HCT116 (cell line): Measurements from ENCODE around the gene EEFSEC. TPM values are rescaled to one million over a fixed set of nuclear protein-coding genes. Genes with fewer than 3 reads are reported as not detected.

Experiments
- ATAC-seq: fragments of 200-7000 bp; cut with Tn5 transposase; 2 replicates; pipeline ENCODE4 v1.9.1; 2020; ENCODE audit warnings: mild to moderate bottlenecking, moderate library complexity
- BruUV-seq: library from RNA; stranded (reverse); fragments of 400-500 nt; replicated peaks from 2 replicates; lab custom pipeline; 2021; lab: Mats Ljungman, UMichigan
- CTCF ChIA-PET: fragments of 300-600 bp; sonication (Branson Sonifier 250); formaldehyde crosslinking; loops from one replicate; lab custom pipeline; 2021; ENCODE audit warnings: antibody characterized with exemption; lab: Charles Lee
- POLR2A ChIA-PET: fragments of 300-600, 350-600 bp; sonication (Branson Sonifier 250); formaldehyde crosslinking; loops from one replicate; lab custom pipeline; 2021; ENCODE audit warnings: antibody characterized with exemption; lab: Charles Lee
- RAD21 ChIA-PET, 2 experiments: fragments of 300-600 bp; sonication (Branson Sonifier 250); formaldehyde crosslinking; loops; one replicate each; lab custom pipeline; 2023; ENCODE audit warnings: low total read pairs in 2 of 2; ENCODE audit not compliant: uncharacterized antibody in 2 of 2, unreplicated experiment in 2 of 2, low non-redundant PET in 1 of 2; lab: Charles Lee
- DNase-seq: peaks from one replicate; pipeline ENCODE4 v3.0.0-alpha.2; 2010; ENCODE audit warnings: low read depth, low spot score
- H2AFZ ChIP-seq: fragments of 200-600 bp; shearing (Covaris generic), sonication (generic); 2 replicates; pipeline ENCODE4 v1.6.1; 2017; ENCODE audit warnings: low read depth, mixed run types, mixed read lengths, antibody characterized with exemption, low read length; ENCODE audit not compliant: poor library complexity, severe bottlenecking
- H3K27ac ChIP-seq: 2 replicates; pipeline ENCODE4 v1.5.1; 2012; ENCODE audit warnings: low read depth, low read length
- H3K27me3 ChIP-seq: fragments of 200-600 bp; sonication (generic); 2 replicates; pipeline ENCODE4 v1.6.1; 2016; ENCODE audit warnings: mixed run types, low read length, mixed read lengths; ENCODE audit not compliant: insufficient read depth
- H3K36me3 ChIP-seq, 2 experiments: fragments of 200-500 bp in 1 of 2; fragments of 200-600 bp in 1 of 2; sonication (Bioruptor generic) in 1 of 2; sonication (generic) in 1 of 2; 2 replicates each; pipeline versions ENCODE4 v1.5.1 to v1.6.1; 2014 to 2016; ENCODE audit warnings: low read length in 2 of 2, inconsistent platforms in 1 of 2, mixed read lengths in 1 of 2, mixed run types in 1 of 2; ENCODE audit not compliant: insufficient read depth in 2 of 2, control insufficient read depth in 1 of 2
- H3K4me1 ChIP-seq, 2 experiments: fragments of 200-600 bp in 1 of 2; sonication (generic) in 1 of 2; 2 replicates each; pipeline versions ENCODE4 v1.5.1 to v1.6.1; 2012 to 2017; ENCODE audit warnings: low read length in 2 of 2, inconsistent platforms in 1 of 2, mild to moderate bottlenecking in 1 of 2, mixed read lengths in 1 of 2, mixed run types in 1 of 2, moderate library complexity in 1 of 2; ENCODE audit not compliant: insufficient read depth in 2 of 2, control insufficient read depth in 1 of 2
- H3K4me2 ChIP-seq: fragments of 200-600 bp; sonication (generic); 2 replicates; pipeline ENCODE4 v1.6.1; 2017; ENCODE audit warnings: mixed run types, low read length, mixed read lengths
- H3K4me3 ChIP-seq, 2 experiments: fragments of 200-600 bp in 1 of 2; sonication (generic) in 1 of 2; replicated peaks in 1 of 2; 2 replicates each; pipeline ENCODE4 v1.5.1; 2011 to 2016; ENCODE audit warnings: low read length in 2 of 2, control low read depth in 1 of 2, low read depth in 1 of 2, mild to moderate bottlenecking in 1 of 2, mixed read lengths in 1 of 2, mixed run types in 1 of 2
- H3K79me2 ChIP-seq: fragments of 200-600 bp; sonication (generic); 2 replicates; pipeline ENCODE4 v1.6.1; 2017; ENCODE audit warnings: mild to moderate bottlenecking, mixed run types, low read length, moderate library complexity, mixed read lengths; ENCODE audit not compliant: insufficient read depth
- H3K9ac ChIP-seq: fragments of 200-600 bp; sonication (generic); 2 replicates; pipeline ENCODE4 v1.6.1; 2016; ENCODE audit warnings: low read length, mixed read lengths
- H3K9me2 ChIP-seq: fragments of 200-600 bp; sonication (generic), shearing (Covaris generic); 2 replicates; pipeline ENCODE4 v1.6.1; 2017; ENCODE audit warnings: mixed run types, mild to moderate bottlenecking, moderate library complexity; ENCODE audit not compliant: insufficient read depth
- H3K9me3 ChIP-seq, 2 experiments: fragments of 200-500 bp in 1 of 2; fragments of 200-600 bp in 1 of 2; sonication (Bioruptor generic) in 1 of 2; sonication (generic) in 1 of 2; 2 replicates each; pipeline ENCODE4 v1.6.1; 2014 to 2017; ENCODE audit warnings: low read length in 2 of 2, mixed read lengths in 2 of 2, inconsistent platforms in 1 of 2, low read depth in 1 of 2, mild to moderate bottlenecking in 1 of 2, mixed run types in 1 of 2, moderate library complexity in 1 of 2; ENCODE audit not compliant: control insufficient read depth in 1 of 2, insufficient read depth in 1 of 2
- H4K20me1 ChIP-seq: fragments of 200-600 bp; sonication (generic), shearing (Covaris generic); 2 replicates; pipeline ENCODE4 v1.6.1; 2017; ENCODE audit warnings: mixed run types, mild to moderate bottlenecking, moderate library complexity; ENCODE audit not compliant: insufficient read depth
- ATF3 ChIP-seq: IDR thresholded peaks from 2 replicates; pipeline ENCODE4 v1.6.1; 2012
- CBX3 ChIP-seq: IDR thresholded peaks from 2 replicates; pipeline ENCODE4 v1.6.1; 2012; ENCODE audit warnings: low read depth
- EGR1 ChIP-seq: IDR thresholded peaks from 2 replicates; pipeline ENCODE4 v1.6.1; 2012; ENCODE audit warnings: low read depth
- ELF1 ChIP-seq: IDR thresholded peaks from 2 replicates; pipeline ENCODE4 v1.6.1; 2012; ENCODE audit warnings: low read depth, borderline replicate concordance
- EZH2 ChIP-seq: fragments of 200-600 bp; sonication (generic); IDR thresholded peaks from 2 replicates; pipeline ENCODE4 v1.6.1; 2017; ENCODE audit warnings: antibody characterized with exemption, mixed run types
- EZH2phosphoT487 ChIP-seq: fragments of 200-600 bp; IDR thresholded peaks from 2 replicates; pipeline ENCODE4 v1.6.1; 2018; ENCODE audit warnings: antibody characterized with exemption, borderline replicate concordance
- FOSL1 ChIP-seq: IDR thresholded peaks from 2 replicates; pipeline ENCODE4 v1.6.1; 2012; ENCODE audit warnings: low read depth
- JUND ChIP-seq: IDR thresholded peaks from 2 replicates; pipeline ENCODE4 v1.6.1; 2012
- POLR2A ChIP-seq: IDR thresholded peaks from 2 replicates; pipeline ENCODE4 v1.7.0; 2011; ENCODE audit warnings: borderline replicate concordance; ENCODE audit not compliant: insufficient read depth, insufficient read length; ENCODE audit errors: extremely low read depth
- POLR2AphosphoS5 ChIP-seq: IDR thresholded peaks from 2 replicates; pipeline ENCODE4 v1.6.1; 2011; ENCODE audit warnings: mild to moderate bottlenecking, low read depth, low read length, moderate library complexity
- RAD21 ChIP-seq: IDR thresholded peaks from 2 replicates; pipeline ENCODE4 v1.6.1; 2012; ENCODE audit warnings: low read depth, mild to moderate bottlenecking
- SIN3A ChIP-seq: IDR thresholded peaks from 2 replicates; pipeline ENCODE4 v1.6.1; 2012; ENCODE audit warnings: low read depth
- SRF ChIP-seq: IDR thresholded peaks from 2 replicates; pipeline ENCODE4 v1.6.1; 2012; ENCODE audit warnings: low read depth
- TCF7L2 ChIP-seq: IDR thresholded peaks from 2 replicates; pipeline ENCODE4 v1.7.0; 2011; ENCODE audit warnings: borderline replicate concordance, inconsistent platforms; ENCODE audit not compliant: insufficient read depth, insufficient read length; ENCODE audit errors: extremely low read depth
- YY1 ChIP-seq: IDR thresholded peaks from 2 replicates; pipeline ENCODE4 v1.6.1; 2011; ENCODE audit warnings: low read length, low read depth, moderate library complexity, mild to moderate bottlenecking; ENCODE audit not compliant: insufficient replicate concordance; ENCODE audit errors: extremely low read depth
- ZFX ChIP-seq: fragments of 450-650 bp; IDR thresholded peaks from 2 replicates; pipeline ENCODE4 v1.6.1; 2017
- ZNF274 ChIP-seq: fragments of 200-500 bp; sonication (Bioruptor generic); IDR thresholded peaks from 2 replicates; pipeline ENCODE4 v1.6.1; 2014; ENCODE audit warnings: mild to moderate bottlenecking, low read depth, low read length, inconsistent platforms
- intact Hi-C: fragments of 100-400 bp; cut with micrococcal nuclease; formaldehyde crosslinking; loops from 2 replicates; pipeline ENCODE4 v1.10.0; 2022
- total RNA-seq: library from RNA; stranded (reverse); gene quantifications from one replicate; pipeline ENCODE4 v1.2.1, GENCODE V29; 2021; ENCODE audit not compliant: unreplicated experiment
- TF ChIP-seq, protein P1 (sequence below): IDR thresholded peaks from 2 replicates; pipeline ENCODE4 v1.6.1; 2011; ENCODE audit warnings: mild to moderate bottlenecking, low read length, moderate library complexity; ENCODE audit not compliant: insufficient replicate concordance; ENCODE audit errors: extremely low read depth
- TF ChIP-seq, protein P2 (sequence below): IDR thresholded peaks from 2 replicates; pipeline ENCODE4 v1.6.1; 2012; ENCODE audit warnings: low read depth
- TF ChIP-seq, protein P3 (sequence below), 3 experiments: fragments of 200-600 bp in 1 of 3; sonication (generic) in 1 of 3; IDR thresholded peaks in 2 of 3; conservative IDR thresholded peaks in 1 of 3; 2 replicates each; pipeline ENCODE4 v1.5.1; 2012 to 2017; ENCODE audit warnings: low read depth in 2 of 3, low read length in 2 of 3, antibody characterized with exemption in 1 of 3, borderline replicate concordance in 1 of 3, control low read depth in 1 of 3, mild to moderate bottlenecking in 1 of 3, mixed read lengths in 1 of 3, mixed run types in 1 of 3, moderate library complexity in 1 of 3; ENCODE audit not compliant: insufficient read depth in 1 of 3

Gene EEFSEC
- total RNA-seq, 1 experiment from 2014 or later: 16.1 TPM

GRCh38 chr3:128194843-128195242 is 41.6 kb downstream of the EEFSEC start:
- DNase-seq (no peak), ATAC-seq (no peak)
- Histone ChIP-seq H3K9ac (no peak overlapping the region), H3K4me2 (no peak overlapping the region), H3K27me3 (no peaks in the 10 kb centered on the region), H3K9me3 (no peaks in the 10 kb centered on the region), H4K20me1 (no peaks in the 10 kb centered on the region), H3K79me2 (peaks cover 4% of the 10 kb centered on the region; the same call in 1 of the 2 replicates), H2AFZ (no peak overlapping the region), H3K4me1 (no peaks in the 10 kb centered on the region), H3K36me3 (no peaks in the 10 kb centered on the region), H3K4me3 (no peak overlapping the region), H3K9me2 (no peaks in the 10 kb centered on the region), H3K27ac (no peak overlapping the region)
- CTCF ChIA-PET: no interaction called here
- intact Hi-C loops: no loop called here
- no TSS peak for BruUV-seq
- no peak for TF ChIP-seq YY1
- TF ChIP-seq, protein P1, sequence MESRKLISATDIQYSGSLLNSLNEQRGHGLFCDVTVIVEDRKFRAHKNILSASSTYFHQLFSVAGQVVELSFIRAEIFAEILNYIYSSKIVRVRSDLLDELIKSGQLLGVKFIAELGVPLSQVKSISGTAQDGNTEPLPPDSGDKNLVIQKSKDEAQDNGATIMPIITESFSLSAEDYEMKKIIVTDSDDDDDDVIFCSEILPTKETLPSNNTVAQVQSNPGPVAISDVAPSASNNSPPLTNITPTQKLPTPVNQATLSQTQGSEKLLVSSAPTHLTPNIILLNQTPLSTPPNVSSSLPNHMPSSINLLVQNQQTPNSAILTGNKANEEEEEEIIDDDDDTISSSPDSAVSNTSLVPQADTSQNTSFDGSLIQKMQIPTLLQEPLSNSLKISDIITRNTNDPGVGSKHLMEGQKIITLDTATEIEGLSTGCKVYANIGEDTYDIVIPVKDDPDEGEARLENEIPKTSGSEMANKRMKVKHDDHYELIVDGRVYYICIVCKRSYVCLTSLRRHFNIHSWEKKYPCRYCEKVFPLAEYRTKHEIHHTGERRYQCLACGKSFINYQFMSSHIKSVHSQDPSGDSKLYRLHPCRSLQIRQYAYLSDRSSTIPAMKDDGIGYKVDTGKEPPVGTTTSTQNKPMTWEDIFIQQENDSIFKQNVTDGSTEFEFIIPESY: no peak
- TF ChIP-seq, protein P2, sequence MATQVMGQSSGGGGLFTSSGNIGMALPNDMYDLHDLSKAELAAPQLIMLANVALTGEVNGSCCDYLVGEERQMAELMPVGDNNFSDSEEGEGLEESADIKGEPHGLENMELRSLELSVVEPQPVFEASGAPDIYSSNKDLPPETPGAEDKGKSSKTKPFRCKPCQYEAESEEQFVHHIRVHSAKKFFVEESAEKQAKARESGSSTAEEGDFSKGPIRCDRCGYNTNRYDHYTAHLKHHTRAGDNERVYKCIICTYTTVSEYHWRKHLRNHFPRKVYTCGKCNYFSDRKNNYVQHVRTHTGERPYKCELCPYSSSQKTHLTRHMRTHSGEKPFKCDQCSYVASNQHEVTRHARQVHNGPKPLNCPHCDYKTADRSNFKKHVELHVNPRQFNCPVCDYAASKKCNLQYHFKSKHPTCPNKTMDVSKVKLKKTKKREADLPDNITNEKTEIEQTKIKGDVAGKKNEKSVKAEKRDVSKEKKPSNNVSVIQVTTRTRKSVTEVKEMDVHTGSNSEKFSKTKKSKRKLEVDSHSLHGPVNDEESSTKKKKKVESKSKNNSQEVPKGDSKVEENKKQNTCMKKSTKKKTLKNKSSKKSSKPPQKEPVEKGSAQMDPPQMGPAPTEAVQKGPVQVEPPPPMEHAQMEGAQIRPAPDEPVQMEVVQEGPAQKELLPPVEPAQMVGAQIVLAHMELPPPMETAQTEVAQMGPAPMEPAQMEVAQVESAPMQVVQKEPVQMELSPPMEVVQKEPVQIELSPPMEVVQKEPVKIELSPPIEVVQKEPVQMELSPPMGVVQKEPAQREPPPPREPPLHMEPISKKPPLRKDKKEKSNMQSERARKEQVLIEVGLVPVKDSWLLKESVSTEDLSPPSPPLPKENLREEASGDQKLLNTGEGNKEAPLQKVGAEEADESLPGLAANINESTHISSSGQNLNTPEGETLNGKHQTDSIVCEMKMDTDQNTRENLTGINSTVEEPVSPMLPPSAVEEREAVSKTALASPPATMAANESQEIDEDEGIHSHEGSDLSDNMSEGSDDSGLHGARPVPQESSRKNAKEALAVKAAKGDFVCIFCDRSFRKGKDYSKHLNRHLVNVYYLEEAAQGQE: no peak
- no peak for TF ChIP-seq FOSL1
- no peak for TF ChIP-seq TCF7L2
- TF ChIP-seq ATF3: no peak
- no peak for TF ChIP-seq ZFX
- TF ChIP-seq ELF1: no peak
- no peak for TF ChIP-seq JUND
- no peak for TF ChIP-seq POLR2A
- TF ChIP-seq EZH2phosphoT487: no peak
- no peak for TF ChIP-seq SIN3A
- TF ChIP-seq EGR1: no peak
- TF ChIP-seq EZH2: no peak
- TF ChIP-seq POLR2AphosphoS5: no peak
- no peak for TF ChIP-seq SRF
- TF ChIP-seq RAD21: no peak
- TF ChIP-seq ZNF274: no peak
- TF ChIP-seq, protein P3, sequence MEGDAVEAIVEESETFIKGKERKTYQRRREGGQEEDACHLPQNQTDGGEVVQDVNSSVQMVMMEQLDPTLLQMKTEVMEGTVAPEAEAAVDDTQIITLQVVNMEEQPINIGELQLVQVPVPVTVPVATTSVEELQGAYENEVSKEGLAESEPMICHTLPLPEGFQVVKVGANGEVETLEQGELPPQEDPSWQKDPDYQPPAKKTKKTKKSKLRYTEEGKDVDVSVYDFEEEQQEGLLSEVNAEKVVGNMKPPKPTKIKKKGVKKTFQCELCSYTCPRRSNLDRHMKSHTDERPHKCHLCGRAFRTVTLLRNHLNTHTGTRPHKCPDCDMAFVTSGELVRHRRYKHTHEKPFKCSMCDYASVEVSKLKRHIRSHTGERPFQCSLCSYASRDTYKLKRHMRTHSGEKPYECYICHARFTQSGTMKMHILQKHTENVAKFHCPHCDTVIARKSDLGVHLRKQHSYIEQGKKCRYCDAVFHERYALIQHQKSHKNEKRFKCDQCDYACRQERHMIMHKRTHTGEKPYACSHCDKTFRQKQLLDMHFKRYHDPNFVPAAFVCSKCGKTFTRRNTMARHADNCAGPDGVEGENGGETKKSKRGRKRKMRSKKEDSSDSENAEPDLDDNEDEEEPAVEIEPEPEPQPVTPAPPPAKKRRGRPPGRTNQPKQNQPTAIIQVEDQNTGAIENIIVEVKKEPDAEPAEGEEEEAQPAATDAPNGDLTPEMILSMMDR (IDR thresholded peaks at IDR 0.05 in 2 of 3, conservative IDR thresholded peaks at IDR 0.05 in 1 of 3; ENCODE audit: borderline replicate concordance in 1 of 3, insufficient read depth in 1 of 3, low read depth in 2 of 3, low read length in 2 of 3): no peak
- TF ChIP-seq CBX3: no peak
- POLR2A ChIA-PET: no interaction called here
- RAD21 ChIA-PET: no interaction called here
